ENCODE data around the gene FGD1.

Gene FGD1

DNA sequence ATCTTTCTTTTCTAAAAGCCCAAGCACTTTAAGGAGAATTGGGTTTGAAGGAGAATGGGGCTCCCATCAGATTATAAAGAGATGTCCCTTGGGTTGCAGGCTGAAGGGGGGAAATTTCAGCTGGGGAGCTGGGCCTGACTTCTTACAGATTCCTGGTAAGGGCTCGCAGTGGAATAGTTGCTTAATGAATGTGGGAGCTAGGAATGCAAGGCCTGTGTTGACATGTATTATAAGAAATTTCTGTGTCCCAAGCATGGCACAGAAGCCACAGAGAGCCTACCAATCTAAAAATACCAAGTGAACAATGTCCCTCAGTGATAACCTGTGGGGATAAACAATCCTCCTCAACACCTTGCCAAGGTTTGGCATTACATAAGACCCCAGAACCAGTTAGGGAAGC, 98.9 kb downstream of the FGD1 start:
- no peak for TF ChIP-seq SP1 (IDR thresholded peaks at IDR 0.05)
- TF ChIP-seq ELF4 (IDR thresholded peaks at IDR 0.05): no peak
- TF ChIP-seq FOXK2 (IDR thresholded peaks at IDR 0.05): no peak
- TF ChIP-seq, protein P1, sequence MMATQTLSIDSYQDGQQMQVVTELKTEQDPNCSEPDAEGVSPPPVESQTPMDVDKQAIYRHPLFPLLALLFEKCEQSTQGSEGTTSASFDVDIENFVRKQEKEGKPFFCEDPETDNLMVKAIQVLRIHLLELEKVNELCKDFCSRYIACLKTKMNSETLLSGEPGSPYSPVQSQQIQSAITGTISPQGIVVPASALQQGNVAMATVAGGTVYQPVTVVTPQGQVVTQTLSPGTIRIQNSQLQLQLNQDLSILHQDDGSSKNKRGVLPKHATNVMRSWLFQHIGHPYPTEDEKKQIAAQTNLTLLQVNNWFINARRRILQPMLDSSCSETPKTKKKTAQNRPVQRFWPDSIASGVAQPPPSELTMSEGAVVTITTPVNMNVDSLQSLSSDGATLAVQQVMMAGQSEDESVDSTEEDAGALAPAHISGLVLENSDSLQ (IDR thresholded peaks at IDR 0.05): no peak
- TF ChIP-seq ARNT (IDR thresholded peaks at IDR 0.05): no peak
- no peak for TF ChIP-seq CTBP1 (IDR thresholded peaks at IDR 0.05; ENCODE audit: borderline replicate concordance)
- no peak for TF ChIP-seq FOXA1 (IDR thresholded peaks at IDR 0.05)
- no peak for TF ChIP-seq SUZ12 (IDR thresholded peaks at IDR 0.05)
- no peak for TF ChIP-seq TARDBP (IDR thresholded peaks at IDR 0.05)
- TF ChIP-seq FOXM1 (IDR thresholded peaks at IDR 0.05; ENCODE audit: borderline replicate concordance): no peak
- DNase-seq (ENCODE audit: extremely low spot score): no peak
- ChIA-PET CTCF (interaction anchor here (0.7 kb wide), 1 partner anchor 355 kb away, joined by 3 read pairs; no protein-coding TSS in a partner anchor), POLR2A (no interaction called here)

All from HEK293T (cell line).